ENCODE data around the gene BICD2. TPM values are rescaled to one million over a fixed set of nuclear protein-coding genes. Genes with fewer than 3 reads are reported as not detected.

Gene BICD2
- total RNA-seq, 1 donor from 2014 or later = 22.5 TPM

- intact Hi-C loops (cut with micrococcal nuclease) = no loop called here
- peaks cover 40% of the 10 kb centered on the region for H3K4me1 Mint-ChIP-seq
- no peak for DNase-seq
- no peak for TF ChIP-seq CTCF (IDR thresholded peaks at IDR 0.05)
- POLR2A ChIA-PET = no interaction called here
- H3K9me3 Mint-ChIP-seq = no peaks in the 10 kb centered on the region
- no peak overlapping the region for H3K4me3 Mint-ChIP-seq
- no peaks in the 10 kb centered on the region for H3K27me3 Mint-ChIP-seq
- ATAC-seq (ENCODE audit: low read depth) = no peak
- H3K27ac Mint-ChIP-seq = no peak overlapping the region
- peaks cover 83% of the 10 kb centered on the region for H3K36me3 Mint-ChIP-seq (ENCODE audit: low read depth)
- CTCF ChIA-PET = interaction anchor here (1.1 to 10.7 kb wide), 3 partner anchors 16 to 84 kb away, joined by 3 to 109 read pairs (median 6); no protein-coding TSS in a partner anchor
These were observed 51.1 kb downstream of the BICD2 start for GRCh38 chr9:92713528-92713927.

- peaks cover 76% of the 10 kb centered on the region for H3K36me3 Mint-ChIP-seq (ENCODE audit: low read depth)
- no peak overlapping the region for H3K27ac Mint-ChIP-seq
- DNase-seq (no peak), ATAC-seq (ENCODE audit: low read depth) (no peak)
- H3K4me1 Mint-ChIP-seq = peaks cover 36% of the 10 kb centered on the region
- ChIA-PET CTCF (interaction anchor here (1.6 to 10.7 kb wide), 2 partner anchors 16 to 79 kb away, joined by 6 to 109 read pairs; no protein-coding TSS in a partner anchor), POLR2A (no interaction called here)
- TF ChIP-seq CTCF (IDR thresholded peaks at IDR 0.05) = no peak
- H3K9me3 Mint-ChIP-seq = no peaks in the 10 kb centered on the region
- intact Hi-C loops (cut with micrococcal nuclease) = no loop called here
- H3K4me3 Mint-ChIP-seq = no peak overlapping the region
- H3K27me3 Mint-ChIP-seq = no peaks in the 10 kb centered on the region
These were observed 51.9 kb downstream of the BICD2 start for GRCh38 chr9:92712767-92713166.

- intact Hi-C loops (cut with micrococcal nuclease) = no loop called here
- H3K27me3 Mint-ChIP-seq = no peaks in the 10 kb centered on the region
- DNase-seq = no peak
- POLR2A ChIA-PET = no interaction called here
- no peaks in the 10 kb centered on the region for H3K9me3 Mint-ChIP-seq
- ATAC-seq (ENCODE audit: low read depth) = no peak
- TF ChIP-seq CTCF (IDR thresholded peaks at IDR 0.05) = no peak
- CTCF ChIA-PET = interaction anchor here (10.7 kb wide), 1 partner anchor 80 kb away, joined by 109 read pairs; no protein-coding TSS in a partner anchor
- peaks cover 67% of the 10 kb centered on the region for H3K36me3 Mint-ChIP-seq (ENCODE audit: low read depth)
- peaks cover 31% of the 10 kb centered on the region for H3K4me1 Mint-ChIP-seq
- H3K27ac Mint-ChIP-seq = peak overlapping the region; percentile 66
- peak overlapping the region; percentile 55 for H3K4me3 Mint-ChIP-seq
These were observed 52.8 kb downstream of the BICD2 start for GRCh38 chr9:92711844-92712243.

- peaks cover 60% of the 10 kb centered on the region for H3K36me3 Mint-ChIP-seq (ENCODE audit: low read depth)
- no peak for ATAC-seq (ENCODE audit: low read depth)
- no peaks in the 10 kb centered on the region for H3K27me3 Mint-ChIP-seq
- no peak for TF ChIP-seq CTCF (IDR thresholded peaks at IDR 0.05)
- H3K9me3 Mint-ChIP-seq = no peaks in the 10 kb centered on the region
- ChIA-PET CTCF (no interaction called here), POLR2A (no interaction called here)
- peaks cover 26% of the 10 kb centered on the region for H3K4me1 Mint-ChIP-seq
- intact Hi-C loops (cut with micrococcal nuclease) = no loop called here
- no peak overlapping the region for H3K4me3 Mint-ChIP-seq
- peak overlapping the region; percentile 60 for H3K27ac Mint-ChIP-seq
- DNase-seq = no peak
These were observed 53.5 kb downstream of the BICD2 start for GRCh38 chr9:92711146-92711545.

GRCh38 chr9:92710368-92710767 lies 54.3 kb downstream of the BICD2 start:
- Mint-ChIP-seq H3K27ac (no peak overlapping the region), H3K36me3 (ENCODE audit: low read depth) (peaks cover 61% of the 10 kb centered on the region), H3K4me3 (no peak overlapping the region), H3K4me1 (peaks cover 26% of the 10 kb centered on the region), H3K27me3 (no peaks in the 10 kb centered on the region), H3K9me3 (no peaks in the 10 kb centered on the region)
- intact Hi-C loops (cut with micrococcal nuclease) = no loop called here
- POLR2A ChIA-PET = no interaction called here
- CTCF ChIA-PET = no interaction called here
- DNase-seq = no peak
- no peak for ATAC-seq (ENCODE audit: low read depth)
- TF ChIP-seq CTCF (IDR thresholded peaks at IDR 0.05) = no peak
